GM23338 (cell line): Measurements from ENCODE around the gene RUVBL1. TPM values are rescaled to one million over a fixed set of nuclear protein-coding genes. Genes with fewer than 3 reads are reported as not detected.

Experiments used
- ATAC-seq: fragments of 200-7000 bp; cut with Tn5 transposase; 3 replicates; pipeline ENCODE4 v1.9.1; 2020
- DNase-seq: peaks from one replicate; pipeline ENCODE4 v3.0.0-alpha.2; 2015; ENCODE audit warnings: low spot score
- H2AFZ ChIP-seq: fragments of 200-600 bp; sonication (generic); 2 replicates; pipeline ENCODE4 v1.8.0; 2016; ENCODE audit warnings: antibody characterized with exemption, mild to moderate bottlenecking, moderate library complexity
- H3F3A ChIP-seq: fragments of 200-600 bp; sonication (generic); replicated peaks from 2 replicates; pipeline ENCODE4 v1.8.0; 2017; ENCODE audit warnings: antibody characterized with exemption, mixed run types, low read depth
- H3K27ac ChIP-seq: fragments of 200-600 bp; sonication (generic); 2 replicates; pipeline ENCODE4 v1.6.1; 2016; ENCODE audit warnings: low read depth
- H3K27me3 ChIP-seq: fragments of 200-600 bp; sonication (generic); 2 replicates; pipeline ENCODE4 v1.8.0; 2016; ENCODE audit warnings: mild to moderate bottlenecking, mixed run types, moderate library complexity; ENCODE audit not compliant: insufficient read depth
- H3K36me3 ChIP-seq: fragments of 200-600 bp; sonication (generic); 2 replicates; pipeline ENCODE4 v1.8.0; 2016; ENCODE audit warnings: mild to moderate bottlenecking; ENCODE audit not compliant: insufficient read depth
- H3K4me1 ChIP-seq: fragments of 200-600 bp; sonication (generic); 2 replicates; pipeline ENCODE4 v1.8.0; 2016; ENCODE audit warnings: mild to moderate bottlenecking, moderate library complexity; ENCODE audit not compliant: insufficient read depth
- H3K4me2 ChIP-seq: fragments of 200-600 bp; sonication (generic); 2 replicates; pipeline ENCODE4 v1.7.1; 2017; ENCODE audit warnings: mixed run types
- H3K4me3 ChIP-seq: fragments of 200-600 bp; sonication (generic); 2 replicates; pipeline ENCODE4 v1.6.1; 2016; ENCODE audit warnings: mixed run types
- H3K79me2 ChIP-seq: fragments of 200-600 bp; sonication (generic); replicated peaks from 2 replicates; pipeline ENCODE4 v1.8.0; 2017; ENCODE audit warnings: mild to moderate bottlenecking; ENCODE audit not compliant: insufficient read depth
- H3K9me2 ChIP-seq: fragments of 200-600 bp; sonication (generic); 2 replicates; pipeline ENCODE4 v1.8.0; 2017; ENCODE audit not compliant: insufficient read depth
- H4K20me1 ChIP-seq: fragments of 200-600 bp; sonication (generic); replicated peaks from 2 replicates; pipeline ENCODE4 v1.8.0; 2017; ENCODE audit warnings: mild to moderate bottlenecking; ENCODE audit not compliant: insufficient read depth
- H3K27ac Mint-ChIP-seq: 2 replicates; pipeline ENCODE4 v1.8.0; 2020; ENCODE audit warnings: inconsistent platforms, mild to moderate bottlenecking, moderate library complexity, mixed read lengths
- H3K27me3 Mint-ChIP-seq: 3 replicates; pipeline ENCODE4 v1.8.0; 2022; ENCODE audit warnings: low read depth, mild to moderate bottlenecking, moderate library complexity, mixed read lengths, inconsistent platforms; ENCODE audit not compliant: insufficient read depth, poor library complexity
- H3K36me3 Mint-ChIP-seq: 3 replicates; pipeline ENCODE4 v1.8.0; 2021; ENCODE audit warnings: low read depth, mild to moderate bottlenecking, inconsistent platforms, moderate library complexity, mixed read lengths
- H3K4me1 Mint-ChIP-seq: 3 replicates; pipeline ENCODE4 v1.8.0; 2020; ENCODE audit warnings: mild to moderate bottlenecking, inconsistent platforms, mixed read lengths
- H3K4me3 Mint-ChIP-seq: 3 replicates; pipeline ENCODE4 v1.8.0; 2021; ENCODE audit warnings: moderate library complexity, mild to moderate bottlenecking, inconsistent platforms, mixed read lengths
- H3K9me3 Mint-ChIP-seq: 3 replicates; pipeline ENCODE4 v1.8.0; 2020; ENCODE audit warnings: moderate library complexity, mild to moderate bottlenecking, inconsistent platforms, mixed read lengths
- CREB1 ChIP-seq: fragments of 250-450 bp; sonication (Bioruptor Pico); IDR thresholded peaks from 2 replicates; pipeline ENCODE4 v1.5.0; 2020; ENCODE audit warnings: low read depth, mild to moderate bottlenecking, moderate library complexity
- CTCF ChIP-seq, 2 experiments: fragments of 200-600 bp in 1 of 2; sonication (generic) in 1 of 2; conservative IDR thresholded peaks; 2 replicates each; pipeline versions ENCODE4 v1.5.1 to v1.6.1; 2016 to 2017; ENCODE audit warnings: antibody characterized with exemption in 2 of 2, low read depth in 2 of 2, mild to moderate bottlenecking in 2 of 2, moderate library complexity in 1 of 2
- ETS1 ChIP-seq: IDR thresholded peaks from 2 replicates; pipeline ENCODE4 v1.6.1; 2016; ENCODE audit warnings: antibody characterized with exemption
- EZH2 ChIP-seq: fragments of 200-600 bp; sonication (generic); IDR thresholded peaks from one replicate; pipeline ENCODE4 v1.8.0; 2017; ENCODE audit warnings: antibody characterized with exemption, mild to moderate bottlenecking, low read depth; ENCODE audit not compliant: unreplicated experiment
- EZH2phosphoT487 ChIP-seq: fragments of 200-600 bp; sonication (generic); IDR thresholded peaks from one replicate; pipeline ENCODE4 v1.8.1; 2018; ENCODE audit warnings: antibody characterized with exemption; ENCODE audit not compliant: unreplicated experiment
- JUNB ChIP-seq: IDR thresholded peaks from one replicate; pipeline ENCODE4 v1.6.1; 2016; ENCODE audit warnings: antibody characterized with exemption; ENCODE audit not compliant: unreplicated experiment
- NANOG ChIP-seq: IDR thresholded peaks from 2 replicates; pipeline ENCODE4 v1.6.1; 2016; ENCODE audit warnings: antibody characterized with exemption, borderline replicate concordance
- POLR2AphosphoS5 ChIP-seq: IDR thresholded peaks from 2 replicates; pipeline ENCODE4 v1.6.1; 2016; ENCODE audit warnings: antibody characterized with exemption, low read depth
- REST ChIP-seq: IDR thresholded peaks from one replicate; pipeline ENCODE4 v1.6.1; 2018; ENCODE audit warnings: antibody characterized with exemption; ENCODE audit not compliant: unreplicated experiment
- STAT1 ChIP-seq: IDR thresholded peaks from one replicate; pipeline ENCODE4 v1.6.1; 2016; ENCODE audit warnings: antibody characterized with exemption; ENCODE audit not compliant: unreplicated experiment
- ZNF114 ChIP-seq: fragments of 250-450 bp; sonication (Bioruptor Pico); IDR thresholded peaks from 2 replicates; pipeline ENCODE4 v1.5.0; 2020; ENCODE audit warnings: mild to moderate bottlenecking, moderate library complexity
- ZNF331 ChIP-seq: fragments of 250-450 bp; sonication (Bioruptor Pico); IDR thresholded peaks from 2 replicates; pipeline ENCODE4 v1.5.0; 2020; ENCODE audit warnings: low read depth, mild to moderate bottlenecking, moderate library complexity
- ZNF462 ChIP-seq: fragments of 250-450 bp; sonication (Bioruptor Pico); IDR thresholded peaks from 2 replicates; pipeline ENCODE4 v1.5.0; 2020; ENCODE audit warnings: mild to moderate bottlenecking, moderate library complexity
- polyA plus RNA-seq: library from polyadenylated mRNA; unstranded; fragments of >200 nt; fragmentation: Nextera tagmentation; extraction: Ambion mirVana; gene quantifications from 2 replicates; pipeline ENCODE4 v1.2.1, GENCODE V29; 2016
- total RNA-seq: library from RNA; depleted of rRNA; stranded (reverse); fragments of >200 nt; shearing (Covaris generic); gene quantifications from 2 replicates; pipeline ENCODE4 v1.2.3, GENCODE V29; 2014

The RUVBL1 gene
- total and polyA plus RNA-seq, 2 experiments from 2014 or later, result 133 to 136 TPM

GRCh38 chr3:128083980-128084674, 39.5 kb downstream of the RUVBL1 start:
- Histone ChIP-seq H3K4me1 (no peaks in the 10 kb centered on the region), H3K36me3 (peaks cover 14% of the 10 kb centered on the region; the same call in 1 of the 2 replicates), H2AFZ (no peak overlapping the region), H3K9me2 (no peaks in the 10 kb centered on the region), H3K27ac (no peak overlapping the region), H3F3A (no peaks in the 10 kb centered on the region), H3K27me3 (no peaks in the 10 kb centered on the region), H3K4me2 (no peak overlapping the region), H3K4me3 (no peak overlapping the region), H4K20me1 (peaks cover 20% of the 10 kb centered on the region), H3K79me2 (peaks cover 7% of the 10 kb centered on the region)
- Mint-ChIP-seq H3K27me3 (no peaks in the 10 kb centered on the region), H3K4me1 (no peaks in the 10 kb centered on the region), H3K9me3 (no peaks in the 10 kb centered on the region), H3K27ac (no peak overlapping the region), H3K36me3 (peaks cover 79% of the 10 kb centered on the region), H3K4me3 (no peak overlapping the region)
- no peak for ATAC-seq
- DNase-seq, result no peak
- TF ChIP-seq JUNB (no peak), STAT1 (no peak), CTCF (conservative IDR thresholded peaks at IDR 0.05; ENCODE audit: low read depth in 2 of 2) (no peak), CREB1 (CRISPR knock-in tag) (no peak), ETS1 (no peak), REST (no peak), ZNF114 (CRISPR knock-in tag) (no peak), ZNF462 (CRISPR knock-in tag) (no peak), ZNF331 (CRISPR knock-in tag) (no peak), POLR2AphosphoS5 (no peak), NANOG (no peak), EZH2 (no peak), EZH2phosphoT487 (no peak)
